Measurements from ENCODE around the gene ADAM15.

The ADAM15 gene

DNA sequence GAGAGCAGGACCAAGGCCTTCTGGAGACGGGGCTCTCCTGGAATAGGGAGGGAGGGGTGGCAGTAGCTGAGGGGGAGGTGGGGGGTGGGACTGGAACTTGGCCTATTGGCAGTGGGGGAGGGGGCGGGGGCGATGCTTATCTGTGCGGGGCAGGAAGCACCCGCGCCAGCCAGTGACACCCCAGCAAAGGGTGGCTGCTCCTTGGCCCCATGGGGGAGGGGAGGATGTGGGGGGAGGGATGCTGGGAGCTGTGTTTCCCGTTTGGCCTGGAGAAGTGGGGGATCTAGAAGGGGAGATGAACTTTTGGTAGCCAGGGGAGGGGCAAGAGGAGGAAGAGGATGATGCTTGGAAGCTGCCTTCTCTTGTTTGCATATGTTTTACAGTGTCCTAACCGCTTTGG is 37.5 kb upstream of the ADAM15 start:
- CTCF ChIA-PET = interaction anchor here (0.5 to 1.4 kb wide), 5 partner anchors 11 to 80 kb away, joined by 3 to 8 read pairs (median 3); partner anchors contain the start of gene ADAM15
- Histone ChIP-seq H3K4me3 (ENCODE audit: low read depth, low read length) (no peak overlapping the region), H3K27ac (ENCODE audit: extremely low read depth, low read depth, low read length) (no peak overlapping the region), H3K36me3 (ENCODE audit: control insufficient read depth in 2 of 2, insufficient read depth in 1 of 2, low read length in 2 of 2) (peaks cover 0 to 37% of the 10 kb centered on the region in 2 experiments; a peak in 1 of 3 replicates), H3K9me3 (ENCODE audit: control insufficient read depth, insufficient read depth, low read depth, low read length) (no peaks in the 10 kb centered on the region), H3K4me1 (ENCODE audit: control insufficient read depth, insufficient read depth, low read length) (peaks cover 13% of the 10 kb centered on the region)
- POLR2A ChIA-PET = no interaction called here
- TF ChIP-seq ZNF48 (tag by site-specific recombination; IDR thresholded peaks at IDR 0.05) = no peak
- TF ChIP-seq, protein P1, sequence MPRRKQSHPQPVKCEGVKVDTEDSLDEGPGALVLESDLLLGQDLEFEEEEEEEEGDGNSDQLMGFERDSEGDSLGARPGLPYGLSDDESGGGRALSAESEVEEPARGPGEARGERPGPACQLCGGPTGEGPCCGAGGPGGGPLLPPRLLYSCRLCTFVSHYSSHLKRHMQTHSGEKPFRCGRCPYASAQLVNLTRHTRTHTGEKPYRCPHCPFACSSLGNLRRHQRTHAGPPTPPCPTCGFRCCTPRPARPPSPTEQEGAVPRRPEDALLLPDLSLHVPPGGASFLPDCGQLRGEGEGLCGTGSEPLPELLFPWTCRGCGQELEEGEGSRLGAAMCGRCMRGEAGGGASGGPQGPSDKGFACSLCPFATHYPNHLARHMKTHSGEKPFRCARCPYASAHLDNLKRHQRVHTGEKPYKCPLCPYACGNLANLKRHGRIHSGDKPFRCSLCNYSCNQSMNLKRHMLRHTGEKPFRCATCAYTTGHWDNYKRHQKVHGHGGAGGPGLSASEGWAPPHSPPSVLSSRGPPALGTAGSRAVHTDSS (tag by site-specific recombination; IDR thresholded peaks at IDR 0.05) = 0 out of 2 replicates have a peak, but pooled peaks have one; percentile 10

DNA sequence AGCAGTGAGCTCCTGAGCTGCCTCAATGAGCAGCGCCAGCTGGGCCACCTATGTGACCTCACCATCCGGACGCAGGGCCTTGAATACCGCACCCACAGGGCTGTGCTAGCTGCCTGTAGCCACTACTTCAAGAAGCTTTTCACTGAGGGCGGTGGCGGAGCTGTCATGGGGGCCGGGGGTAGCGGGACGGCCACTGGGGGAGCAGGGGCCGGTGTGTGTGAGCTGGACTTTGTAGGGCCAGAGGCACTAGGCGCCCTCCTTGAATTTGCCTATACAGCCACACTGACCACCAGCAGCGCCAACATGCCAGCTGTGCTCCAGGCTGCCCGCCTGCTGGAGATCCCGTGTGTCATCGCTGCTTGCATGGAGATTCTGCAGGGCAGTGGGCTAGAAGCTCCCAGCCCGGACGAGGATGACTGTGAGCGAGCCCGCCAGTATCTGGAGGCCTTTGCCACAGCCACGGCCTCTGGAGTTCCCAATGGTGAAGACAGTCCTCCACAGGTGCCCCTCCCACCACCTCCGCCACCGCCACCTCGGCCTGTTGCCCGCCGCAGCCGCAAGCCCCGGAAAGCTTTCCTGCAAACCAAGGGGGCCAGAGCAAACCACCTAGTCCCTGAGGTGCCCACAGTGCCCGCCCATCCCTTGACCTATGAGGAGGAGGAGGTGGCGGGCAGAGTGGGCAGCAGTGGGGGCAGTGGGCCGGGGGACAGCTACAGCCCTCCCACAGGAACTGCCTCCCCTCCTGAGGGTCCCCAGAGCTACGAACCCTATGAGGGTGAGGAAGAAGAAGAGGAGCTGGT is 36.2 kb upstream of the ADAM15 start:
- Histone ChIP-seq H3K36me3 (ENCODE audit: control insufficient read depth in 2 of 2, insufficient read depth in 1 of 2, low read length in 2 of 2) (peaks cover 0 to 37% of the 10 kb centered on the region in 2 experiments; a peak in 1 of 3 replicates), H3K27ac (ENCODE audit: extremely low read depth, low read depth, low read length) (no peak overlapping the region), H3K9me3 (ENCODE audit: control insufficient read depth, insufficient read depth, low read depth, low read length) (no peaks in the 10 kb centered on the region), H3K4me1 (ENCODE audit: control insufficient read depth, insufficient read depth, low read length) (peaks cover 13% of the 10 kb centered on the region), H3K4me3 (ENCODE audit: low read depth, low read length) (no peak overlapping the region)
- ChIA-PET CTCF (interaction anchor here (0.6 to 0.8 kb wide), 3 partner anchors 41 to 153 kb away, joined by 3 read pairs; no protein-coding TSS in a partner anchor), POLR2A (no interaction called here)
- TF ChIP-seq SCRT2 (tag by site-specific recombination; IDR thresholded peaks at IDR 0.05) (peak; percentile 38), ZEB2 (tag by site-specific recombination; IDR thresholded peaks at IDR 0.05) (no peak)

DNA sequence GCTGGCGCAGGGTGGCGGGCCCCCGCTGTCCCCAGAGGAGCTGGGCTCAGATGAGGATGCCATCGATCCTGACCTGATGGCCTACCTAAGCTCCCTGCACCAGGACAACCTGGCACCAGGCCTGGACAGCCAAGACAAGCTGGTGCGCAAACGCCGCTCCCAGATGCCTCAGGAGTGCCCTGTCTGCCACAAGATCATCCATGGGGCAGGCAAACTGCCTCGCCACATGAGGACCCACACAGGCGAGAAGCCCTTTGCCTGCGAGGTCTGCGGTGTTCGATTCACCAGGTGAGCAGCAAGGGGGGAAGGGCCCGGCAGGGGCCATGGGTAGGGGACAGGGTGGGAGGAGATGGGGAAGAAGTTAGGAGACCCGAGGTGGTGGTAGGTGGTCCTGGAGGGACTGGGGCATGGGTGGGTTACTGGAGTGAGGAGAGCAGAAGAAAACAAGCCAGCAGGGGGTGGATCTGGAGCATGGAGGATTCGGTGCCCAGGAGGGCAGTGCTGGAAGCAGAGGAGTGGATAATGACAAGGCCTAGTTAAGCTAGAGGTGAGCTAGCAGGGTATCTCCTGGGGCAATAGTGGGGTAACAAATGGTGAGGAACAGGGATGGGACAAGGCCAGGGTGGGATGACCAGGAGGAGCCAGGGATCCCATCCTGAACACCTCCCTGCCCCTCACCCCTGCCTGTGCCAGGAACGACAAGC is 35.4 kb upstream of the ADAM15 start:
- ChIA-PET CTCF (interaction anchor here (0.5 to 3.3 kb wide), 10 partner anchors 9 to 152 kb away, joined by 3 to 38 read pairs (median 9); partner anchors contain the start of genes ADAM15, DCST1 and DCST2), POLR2A (interaction anchor here (0.7 to 2.2 kb wide), 2 partner anchors 9 to 61 kb away, joined by 5 to 7 read pairs; partner anchors contain the start of gene PBXIP1)
- H3K27ac ChIP-seq (ENCODE audit: extremely low read depth, low read depth, low read length) = no peak overlapping the region
- H3K9me3 ChIP-seq (ENCODE audit: control insufficient read depth, insufficient read depth, low read depth, low read length) = no peaks in the 10 kb centered on the region
- peaks cover 0 to 37% of the 10 kb centered on the region in 2 experiments; a peak in 1 of 3 replicates for H3K36me3 ChIP-seq (ENCODE audit: control insufficient read depth in 2 of 2, insufficient read depth in 1 of 2, low read length in 2 of 2)
- TF ChIP-seq ZNF132 (tag by site-specific recombination; IDR thresholded peaks at IDR 0.05; ENCODE audit: borderline replicate concordance) (no peak), ZNF274 (IDR thresholded peaks at IDR 0.05; ENCODE audit: low read length) (no peak), ZNF274 (tag by site-specific recombination; IDR thresholded peaks at IDR 0.05; ENCODE audit: borderline replicate concordance) (no peak), ZNF600 (tag by site-specific recombination; IDR thresholded peaks at IDR 0.05) (peak; percentile 31; the same call in 1 of the 2 replicates), ZNF19 (tag by site-specific recombination; IDR thresholded peaks at IDR 0.05; ENCODE audit: low read depth) (no peak), ZNF701 (tag by site-specific recombination; IDR thresholded peaks at IDR 0.05) (0 out of 2 replicates have a peak, but pooled peaks have one; percentile 74)
- TF ChIP-seq, protein P2, sequence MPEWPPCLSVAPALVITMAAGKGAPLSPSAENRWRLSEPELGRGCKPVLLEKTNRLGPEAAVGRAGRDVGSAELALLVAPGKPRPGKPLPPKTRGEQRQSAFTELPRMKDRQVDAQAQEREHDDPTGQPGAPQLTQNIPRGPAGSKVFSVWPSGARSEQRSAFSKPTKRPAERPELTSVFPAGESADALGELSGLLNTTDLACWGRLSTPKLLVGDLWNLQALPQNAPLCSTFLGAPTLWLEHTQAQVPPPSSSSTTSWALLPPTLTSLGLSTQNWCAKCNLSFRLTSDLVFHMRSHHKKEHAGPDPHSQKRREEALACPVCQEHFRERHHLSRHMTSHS (tag by site-specific recombination; IDR thresholded peaks at IDR 0.05) = no peak
- TF ChIP-seq, protein P3, sequence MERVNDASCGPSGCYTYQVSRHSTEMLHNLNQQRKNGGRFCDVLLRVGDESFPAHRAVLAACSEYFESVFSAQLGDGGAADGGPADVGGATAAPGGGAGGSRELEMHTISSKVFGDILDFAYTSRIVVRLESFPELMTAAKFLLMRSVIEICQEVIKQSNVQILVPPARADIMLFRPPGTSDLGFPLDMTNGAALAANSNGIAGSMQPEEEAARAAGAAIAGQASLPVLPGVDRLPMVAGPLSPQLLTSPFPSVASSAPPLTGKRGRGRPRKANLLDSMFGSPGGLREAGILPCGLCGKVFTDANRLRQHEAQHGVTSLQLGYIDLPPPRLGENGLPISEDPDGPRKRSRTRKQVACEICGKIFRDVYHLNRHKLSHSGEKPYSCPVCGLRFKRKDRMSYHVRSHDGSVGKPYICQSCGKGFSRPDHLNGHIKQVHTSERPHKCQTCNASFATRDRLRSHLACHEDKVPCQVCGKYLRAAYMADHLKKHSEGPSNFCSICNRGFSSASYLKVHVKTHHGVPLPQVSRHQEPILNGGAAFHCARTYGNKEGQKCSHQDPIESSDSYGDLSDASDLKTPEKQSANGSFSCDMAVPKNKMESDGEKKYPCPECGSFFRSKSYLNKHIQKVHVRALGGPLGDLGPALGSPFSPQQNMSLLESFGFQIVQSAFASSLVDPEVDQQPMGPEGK (tag by site-specific recombination; IDR thresholded peaks at IDR 0.05) = peak; percentile 17; the same call in 1 of the 2 replicates
- no peak overlapping the region for H3K4me3 ChIP-seq (ENCODE audit: low read depth, low read length)
- H3K4me1 ChIP-seq (ENCODE audit: control insufficient read depth, insufficient read depth, low read length) = peaks cover 13% of the 10 kb centered on the region

All from HEK293 (cell line).